ENCODE measurements around the gene NAALADL1.

DNA sequence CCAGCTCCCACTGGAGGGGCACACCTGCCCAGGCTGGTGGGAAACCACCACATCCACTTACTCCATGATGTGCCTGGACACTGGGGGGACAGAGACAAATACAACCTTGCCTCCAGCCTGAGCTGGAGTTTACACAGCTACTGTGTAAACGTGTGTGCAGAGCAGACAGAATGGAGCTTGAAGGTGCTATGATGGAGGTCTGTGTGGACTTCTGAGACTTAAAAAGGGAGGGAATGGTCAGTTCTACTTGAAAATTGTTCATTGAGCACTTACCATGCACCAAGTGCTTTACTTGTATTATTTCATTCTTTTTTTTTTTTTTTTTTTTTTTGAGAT lies 14.2 kb upstream of the NAALADL1 start:
- TF ChIP-seq, protein P1, sequence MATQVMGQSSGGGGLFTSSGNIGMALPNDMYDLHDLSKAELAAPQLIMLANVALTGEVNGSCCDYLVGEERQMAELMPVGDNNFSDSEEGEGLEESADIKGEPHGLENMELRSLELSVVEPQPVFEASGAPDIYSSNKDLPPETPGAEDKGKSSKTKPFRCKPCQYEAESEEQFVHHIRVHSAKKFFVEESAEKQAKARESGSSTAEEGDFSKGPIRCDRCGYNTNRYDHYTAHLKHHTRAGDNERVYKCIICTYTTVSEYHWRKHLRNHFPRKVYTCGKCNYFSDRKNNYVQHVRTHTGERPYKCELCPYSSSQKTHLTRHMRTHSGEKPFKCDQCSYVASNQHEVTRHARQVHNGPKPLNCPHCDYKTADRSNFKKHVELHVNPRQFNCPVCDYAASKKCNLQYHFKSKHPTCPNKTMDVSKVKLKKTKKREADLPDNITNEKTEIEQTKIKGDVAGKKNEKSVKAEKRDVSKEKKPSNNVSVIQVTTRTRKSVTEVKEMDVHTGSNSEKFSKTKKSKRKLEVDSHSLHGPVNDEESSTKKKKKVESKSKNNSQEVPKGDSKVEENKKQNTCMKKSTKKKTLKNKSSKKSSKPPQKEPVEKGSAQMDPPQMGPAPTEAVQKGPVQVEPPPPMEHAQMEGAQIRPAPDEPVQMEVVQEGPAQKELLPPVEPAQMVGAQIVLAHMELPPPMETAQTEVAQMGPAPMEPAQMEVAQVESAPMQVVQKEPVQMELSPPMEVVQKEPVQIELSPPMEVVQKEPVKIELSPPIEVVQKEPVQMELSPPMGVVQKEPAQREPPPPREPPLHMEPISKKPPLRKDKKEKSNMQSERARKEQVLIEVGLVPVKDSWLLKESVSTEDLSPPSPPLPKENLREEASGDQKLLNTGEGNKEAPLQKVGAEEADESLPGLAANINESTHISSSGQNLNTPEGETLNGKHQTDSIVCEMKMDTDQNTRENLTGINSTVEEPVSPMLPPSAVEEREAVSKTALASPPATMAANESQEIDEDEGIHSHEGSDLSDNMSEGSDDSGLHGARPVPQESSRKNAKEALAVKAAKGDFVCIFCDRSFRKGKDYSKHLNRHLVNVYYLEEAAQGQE (IDR thresholded peaks at IDR 0.05; ENCODE audit: low read depth): no peak
- TF ChIP-seq YY1 (IDR thresholded peaks at IDR 0.05; ENCODE audit: extremely low read depth, insufficient replicate concordance, low read depth, low read length) (no peak), EZH2 (IDR thresholded peaks at IDR 0.05) (no peak), POLR2A (IDR thresholded peaks at IDR 0.05; ENCODE audit: borderline replicate concordance, extremely low read depth, insufficient read depth, insufficient read length) (no peak), ZFX (IDR thresholded peaks at IDR 0.05) (no peak), POLR2AphosphoS5 (IDR thresholded peaks at IDR 0.05; ENCODE audit: low read depth, low read length) (no peak), JUND (IDR thresholded peaks at IDR 0.05) (no peak), ELF1 (IDR thresholded peaks at IDR 0.05; ENCODE audit: borderline replicate concordance, low read depth) (no peak), RAD21 (IDR thresholded peaks at IDR 0.05; ENCODE audit: low read depth) (no peak), EZH2phosphoT487 (IDR thresholded peaks at IDR 0.05; ENCODE audit: borderline replicate concordance) (no peak), CEBPB (IDR thresholded peaks at IDR 0.05; ENCODE audit: low read depth) (no peak)
- TF ChIP-seq, protein P2, sequence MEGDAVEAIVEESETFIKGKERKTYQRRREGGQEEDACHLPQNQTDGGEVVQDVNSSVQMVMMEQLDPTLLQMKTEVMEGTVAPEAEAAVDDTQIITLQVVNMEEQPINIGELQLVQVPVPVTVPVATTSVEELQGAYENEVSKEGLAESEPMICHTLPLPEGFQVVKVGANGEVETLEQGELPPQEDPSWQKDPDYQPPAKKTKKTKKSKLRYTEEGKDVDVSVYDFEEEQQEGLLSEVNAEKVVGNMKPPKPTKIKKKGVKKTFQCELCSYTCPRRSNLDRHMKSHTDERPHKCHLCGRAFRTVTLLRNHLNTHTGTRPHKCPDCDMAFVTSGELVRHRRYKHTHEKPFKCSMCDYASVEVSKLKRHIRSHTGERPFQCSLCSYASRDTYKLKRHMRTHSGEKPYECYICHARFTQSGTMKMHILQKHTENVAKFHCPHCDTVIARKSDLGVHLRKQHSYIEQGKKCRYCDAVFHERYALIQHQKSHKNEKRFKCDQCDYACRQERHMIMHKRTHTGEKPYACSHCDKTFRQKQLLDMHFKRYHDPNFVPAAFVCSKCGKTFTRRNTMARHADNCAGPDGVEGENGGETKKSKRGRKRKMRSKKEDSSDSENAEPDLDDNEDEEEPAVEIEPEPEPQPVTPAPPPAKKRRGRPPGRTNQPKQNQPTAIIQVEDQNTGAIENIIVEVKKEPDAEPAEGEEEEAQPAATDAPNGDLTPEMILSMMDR (IDR thresholded peaks at IDR 0.05 in 2 of 3, conservative IDR thresholded peaks at IDR 0.05 in 1 of 3; ENCODE audit: borderline replicate concordance in 1 of 3, insufficient read depth in 1 of 3, low read depth in 2 of 3, low read length in 2 of 3): no peak
